Measurements from ENCODE around the gene MED23. TPM values are rescaled to one million over a fixed set of nuclear protein-coding genes. Genes with fewer than 3 reads are reported as not detected.

The MED23 gene
- total and polyA plus RNA-seq, 9 of the 15 experiments (the other 6 are each of a cell fraction or from before 2014, with no cell fraction given) = 13.7 to 61.2 (median 27.2) TPM

- TF ChIP-seq CREB3 (tag; conservative IDR thresholded peaks at IDR 0.05; ENCODE audit: low read depth) (0 out of 2 replicates have a peak, but pooled peaks have one; percentile 43), HBP1 (CRISPR knock-in tag; IDR thresholded peaks at IDR 0.05) (no peak), E2F4 (CRISPR knock-in tag; IDR thresholded peaks at IDR 0.05; ENCODE audit: low read depth) (no peak), CBFA2T2 (conservative IDR thresholded peaks at IDR 0.05) (peak; percentile 74), ZNF592 (IDR thresholded peaks at IDR 0.05) (peak; percentile 72), MAFK (IDR thresholded peaks at IDR 0.05; ENCODE audit: low read length) (peak; percentile 39; the same call in 1 of the 2 replicates), C11orf30 (IDR thresholded peaks at IDR 0.05; ENCODE audit: low read depth) (peak; percentile 54; the same call in 1 of the 2 replicates), ARID3A (IDR thresholded peaks at IDR 0.05; ENCODE audit: borderline replicate concordance, low read depth, low read length) (peak; percentile 96), JUND (IDR thresholded peaks at IDR 0.05; ENCODE audit: borderline replicate concordance, low read depth, low read length) (peak; percentile 47; the same call in 1 of the 2 replicates), JUND (tag; IDR thresholded peaks at IDR 0.05; ENCODE audit: borderline replicate concordance, low read depth, low read length) (peak; percentile 74; the same call in 2 of the 3 replicates), HDAC3 (IDR thresholded peaks at IDR 0.05; ENCODE audit: borderline replicate concordance, partially characterized antibody) (peak; percentile 45), MECOM (CRISPR knock-in tag; IDR thresholded peaks at IDR 0.05) (no peak), L3MBTL2 (IDR thresholded peaks at IDR 0.05) (0 out of 2 replicates have a peak, but pooled peaks have one; percentile 21), FOXJ3 (CRISPR knock-in tag; IDR thresholded peaks at IDR 0.05) (no peak), KLF16 (IDR thresholded peaks at IDR 0.05) (0 out of 2 replicates have a peak, but pooled peaks have one; percentile 45), SMAD1 (IDR thresholded peaks at IDR 0.05; ENCODE audit: low read depth, low read length, partially characterized antibody) (no peak)
Measured at GRCh38 chr6:131640576-131640975, 12.5 kb upstream of the MED23 start (continued).
